Measurements from ENCODE around the gene DUT.

The DUT gene

DNA sequence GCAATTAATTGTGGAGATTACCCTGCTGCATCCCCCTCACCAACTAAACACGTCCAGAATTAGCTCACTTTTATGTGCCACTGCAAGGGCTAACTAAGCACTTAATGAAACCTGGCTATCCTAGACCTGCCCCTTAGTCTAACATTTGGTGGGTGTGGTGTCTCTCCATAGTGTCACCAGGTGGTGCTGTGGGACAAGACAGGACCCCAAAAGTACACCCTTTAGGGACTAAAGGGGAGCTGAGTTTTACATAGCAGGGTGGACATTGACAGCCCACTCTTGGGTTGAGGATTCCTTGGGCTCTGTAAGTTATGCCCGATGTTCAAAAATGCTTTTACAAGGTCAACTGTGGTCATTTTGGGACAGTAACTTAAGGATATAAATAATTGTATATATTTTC, 5.7 kb downstream of the DUT start:
- no peak for DNase-seq (ENCODE audit: low spot score)
- Histone ChIP-seq H3K4me3 (no peak overlapping the region), H3K27ac (no peak overlapping the region)
- TF ChIP-seq, protein P1, sequence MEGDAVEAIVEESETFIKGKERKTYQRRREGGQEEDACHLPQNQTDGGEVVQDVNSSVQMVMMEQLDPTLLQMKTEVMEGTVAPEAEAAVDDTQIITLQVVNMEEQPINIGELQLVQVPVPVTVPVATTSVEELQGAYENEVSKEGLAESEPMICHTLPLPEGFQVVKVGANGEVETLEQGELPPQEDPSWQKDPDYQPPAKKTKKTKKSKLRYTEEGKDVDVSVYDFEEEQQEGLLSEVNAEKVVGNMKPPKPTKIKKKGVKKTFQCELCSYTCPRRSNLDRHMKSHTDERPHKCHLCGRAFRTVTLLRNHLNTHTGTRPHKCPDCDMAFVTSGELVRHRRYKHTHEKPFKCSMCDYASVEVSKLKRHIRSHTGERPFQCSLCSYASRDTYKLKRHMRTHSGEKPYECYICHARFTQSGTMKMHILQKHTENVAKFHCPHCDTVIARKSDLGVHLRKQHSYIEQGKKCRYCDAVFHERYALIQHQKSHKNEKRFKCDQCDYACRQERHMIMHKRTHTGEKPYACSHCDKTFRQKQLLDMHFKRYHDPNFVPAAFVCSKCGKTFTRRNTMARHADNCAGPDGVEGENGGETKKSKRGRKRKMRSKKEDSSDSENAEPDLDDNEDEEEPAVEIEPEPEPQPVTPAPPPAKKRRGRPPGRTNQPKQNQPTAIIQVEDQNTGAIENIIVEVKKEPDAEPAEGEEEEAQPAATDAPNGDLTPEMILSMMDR (IDR thresholded peaks at IDR 0.05), result no peak

DNA sequence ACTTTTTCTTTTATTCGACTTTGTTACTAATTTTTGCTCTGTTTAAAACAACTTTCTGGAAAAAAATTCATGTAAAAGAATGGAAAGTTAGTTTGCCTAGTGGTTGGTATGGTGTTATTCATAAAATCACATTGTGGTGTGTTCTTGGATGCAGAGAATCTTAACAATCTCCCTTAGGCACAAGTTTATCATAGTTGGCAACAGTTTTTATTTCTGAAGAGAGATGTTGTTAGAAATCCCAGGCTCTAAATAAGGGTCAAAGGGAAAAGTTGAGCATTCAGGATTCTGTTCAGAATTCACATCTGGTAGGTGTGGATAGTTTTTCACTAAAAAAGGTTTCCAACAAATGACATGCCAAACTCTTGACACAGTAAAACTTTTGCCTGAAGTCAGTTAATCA, 6.4 kb downstream of the DUT start:
- Histone ChIP-seq H3K4me3 (no peak overlapping the region), H3K27ac (no peak overlapping the region)
- TF ChIP-seq, protein P1 (IDR thresholded peaks at IDR 0.05), result no peak
- no peak for DNase-seq (ENCODE audit: low spot score)

DNA sequence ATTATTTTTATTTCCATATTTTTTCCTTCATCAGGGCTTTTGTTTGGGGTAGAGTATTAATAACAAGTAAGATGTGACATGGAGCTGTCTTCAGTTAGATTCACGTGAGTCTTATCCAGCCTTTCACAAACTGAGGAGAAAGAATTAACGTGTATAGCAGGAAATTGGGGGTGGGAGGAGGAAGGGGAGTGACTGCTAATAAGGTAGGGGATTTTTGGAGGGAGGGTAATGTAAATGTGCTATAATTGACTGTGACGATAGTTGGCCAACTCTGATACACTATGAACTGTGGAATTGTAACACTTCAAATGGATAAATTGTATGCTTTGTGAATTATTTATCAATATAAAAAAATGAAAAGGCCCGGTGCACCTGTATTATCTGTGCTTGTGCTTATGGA, 8.9 kb downstream of the DUT start:
- DNase-seq (ENCODE audit: low spot score), result no peak
- Histone ChIP-seq H3K27ac (no peak overlapping the region), H3K4me3 (no peak overlapping the region)
- TF ChIP-seq, protein P1 (IDR thresholded peaks at IDR 0.05), result no peak

DNA sequence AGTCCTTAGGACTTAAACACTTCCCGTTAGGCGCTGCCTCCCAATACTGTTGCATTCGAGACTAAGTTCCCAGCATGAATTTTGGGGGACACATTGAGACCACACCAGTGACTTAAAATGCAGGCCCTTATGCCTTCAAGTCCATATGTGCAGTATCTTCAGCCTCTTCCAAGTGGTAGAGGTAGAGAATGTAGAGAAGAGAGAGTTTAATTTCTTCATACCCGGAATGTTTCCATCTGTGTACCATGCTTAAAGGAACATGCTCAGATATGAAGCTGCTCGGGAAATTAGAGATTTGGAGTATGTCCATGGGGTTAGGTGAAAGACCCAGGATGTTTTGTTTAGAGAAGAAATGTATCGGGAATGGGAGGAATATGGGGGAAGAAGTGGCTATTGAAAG, 12.6 kb downstream of the DUT start:
- DNase-seq (ENCODE audit: low spot score), result no peak
- TF ChIP-seq, protein P1 (IDR thresholded peaks at IDR 0.05), result no peak
- Histone ChIP-seq H3K27ac (no peak overlapping the region), H3K4me3 (no peak overlapping the region)

DNA sequence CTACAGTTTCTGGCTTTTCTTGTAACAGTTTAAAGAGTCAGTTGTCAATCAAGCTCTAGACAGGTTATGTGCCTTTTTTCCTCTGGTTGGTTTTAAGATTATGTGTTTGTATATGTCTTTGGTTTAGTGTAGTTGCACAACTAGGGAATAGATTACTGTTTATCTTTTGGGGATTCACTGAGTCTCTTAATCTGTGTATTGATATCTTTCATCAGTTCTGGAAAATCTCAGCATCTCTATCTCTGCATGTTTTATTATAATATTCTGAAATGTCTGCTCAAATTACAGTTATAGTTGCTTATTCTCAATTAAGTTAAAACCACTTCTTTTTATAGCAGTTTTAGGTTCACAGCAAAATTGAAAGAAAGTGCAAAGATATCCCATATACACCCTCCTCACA, 14.3 kb downstream of the DUT start:
- TF ChIP-seq, protein P1 (IDR thresholded peaks at IDR 0.05), result no peak
- Histone ChIP-seq H3K4me3 (no peak overlapping the region), H3K27ac (no peak overlapping the region)
- no peak for DNase-seq (ENCODE audit: low spot score)

DNA sequence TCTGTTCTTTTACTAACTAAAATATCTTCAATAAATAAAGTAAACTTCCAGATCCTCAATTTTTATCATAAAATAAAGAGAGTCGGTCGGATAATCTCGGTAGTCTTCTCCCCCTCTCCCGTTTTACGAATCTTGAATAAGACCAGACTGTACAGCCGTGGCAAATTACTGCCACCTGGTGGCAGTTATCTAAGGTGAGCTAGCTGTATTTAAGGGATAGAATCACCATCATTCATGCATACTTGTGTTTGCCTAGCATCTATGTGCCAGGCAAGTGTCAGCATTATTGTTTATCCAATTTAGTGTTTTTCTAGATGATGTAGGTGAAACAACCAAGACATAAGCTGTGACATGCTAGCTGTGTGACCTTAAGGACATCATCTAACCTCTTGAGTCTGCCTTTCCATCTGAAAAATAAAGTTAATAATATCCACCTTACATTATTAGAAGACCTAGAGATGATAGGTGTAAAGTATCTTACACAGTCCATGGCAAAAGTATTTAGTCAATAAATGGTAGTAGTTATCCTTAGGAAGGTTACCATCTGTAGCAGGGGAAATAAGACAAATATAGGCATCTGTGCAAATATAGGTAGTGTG, 21.3 kb downstream of the DUT start:
- TF ChIP-seq, protein P1 (IDR thresholded peaks at IDR 0.05), result peak; percentile 61
- no peak overlapping the region for H3K27ac ChIP-seq
- no peak for DNase-seq (ENCODE audit: low spot score)

DNA sequence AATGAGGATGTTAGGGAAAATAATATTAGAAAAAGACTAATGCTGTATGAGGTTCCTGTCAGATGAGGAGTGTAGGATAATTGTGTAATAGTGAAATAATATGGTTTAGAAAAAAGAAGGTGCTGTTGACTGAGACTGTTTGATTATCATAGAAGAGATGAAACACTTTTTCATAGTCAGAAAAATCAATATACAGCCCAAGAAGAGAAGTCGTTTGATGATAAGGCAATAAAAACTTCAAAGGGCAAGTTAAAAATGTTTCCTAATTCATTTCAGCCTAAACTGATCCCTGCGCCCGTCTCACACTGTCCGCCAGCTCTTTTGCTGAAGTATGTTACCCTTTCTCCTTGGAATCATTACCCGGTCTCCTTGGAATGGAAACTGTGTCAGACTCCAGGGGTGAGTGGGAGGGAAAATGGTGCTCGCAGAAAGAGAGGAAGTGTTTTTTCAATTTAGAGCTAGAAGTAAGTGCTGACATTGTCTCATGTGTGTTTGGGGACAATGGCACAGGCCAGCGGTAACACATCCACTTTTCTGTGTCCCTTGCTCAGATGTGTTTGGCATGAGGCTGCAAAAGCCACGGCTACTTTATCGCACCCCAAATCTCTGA, 23.6 kb downstream of the DUT start:
- no peak for DNase-seq (ENCODE audit: low spot score)
- TF ChIP-seq, protein P1 (IDR thresholded peaks at IDR 0.05), result no peak
- H3K27ac ChIP-seq, result peak overlapping the region in 1 of 2 donors; percentile 21
- peak overlapping the region; percentile 4 for H3K4me3 ChIP-seq

More for the DNA sequence above, 21.3 kb downstream of the DUT start:
- no peak overlapping the region for H3K4me3 ChIP-seq

Data from coronary artery (tissue), 2 donors.